ENCODE data around the gene PLA2G2E. TPM values are rescaled to one million over a fixed set of nuclear protein-coding genes. Genes with fewer than 3 reads are reported as not detected.
A peak's percentile ranks its signal among the peaks of the same experiment; 100 is the strongest.

The PLA2G2E gene
- total and polyA plus RNA-seq, 2 experiments from 2014 or later = not detected

DNA sequence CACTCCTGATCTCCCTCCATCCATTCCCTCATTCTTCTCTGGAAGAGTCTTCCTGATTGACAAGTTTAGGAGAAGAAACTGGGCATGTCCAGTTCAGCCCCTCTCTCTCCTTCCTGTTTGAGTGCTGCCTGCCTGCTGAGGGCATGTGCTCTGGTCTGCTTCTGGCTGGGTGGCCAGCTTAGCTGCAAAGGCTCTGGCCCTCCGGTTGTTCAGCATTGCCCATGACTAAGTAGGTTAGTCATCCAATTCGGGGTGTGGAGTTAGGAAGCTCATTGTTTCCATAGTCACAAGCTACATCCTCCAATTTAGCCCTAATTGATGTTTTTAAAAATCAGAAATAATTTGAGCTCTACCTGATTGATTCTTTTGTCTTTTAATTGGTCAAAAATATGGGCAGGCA is 25.6 kb upstream of the PLA2G2E start:
- no peaks in the 10 kb centered on the region for H3K9me2 ChIP-seq (replicated peaks; ENCODE audit: insufficient read depth)
- no peaks in the 10 kb centered on the region for H3K36me3 ChIP-seq (replicated peaks; ENCODE audit: insufficient read depth, low read depth)
- no peaks in the 10 kb centered on the region for H4K20me1 ChIP-seq (ENCODE audit: insufficient read depth, poor library complexity, severe bottlenecking)
- TF ChIP-seq EZH2phosphoT487 (IDR thresholded peaks at IDR 0.05; ENCODE audit: low read depth, severe bottlenecking, unreplicated experiment) (no peak), EZH2 (IDR thresholded peaks at IDR 0.05; ENCODE audit: borderline replicate concordance) (no peak)
- TF ChIP-seq, protein P1, sequence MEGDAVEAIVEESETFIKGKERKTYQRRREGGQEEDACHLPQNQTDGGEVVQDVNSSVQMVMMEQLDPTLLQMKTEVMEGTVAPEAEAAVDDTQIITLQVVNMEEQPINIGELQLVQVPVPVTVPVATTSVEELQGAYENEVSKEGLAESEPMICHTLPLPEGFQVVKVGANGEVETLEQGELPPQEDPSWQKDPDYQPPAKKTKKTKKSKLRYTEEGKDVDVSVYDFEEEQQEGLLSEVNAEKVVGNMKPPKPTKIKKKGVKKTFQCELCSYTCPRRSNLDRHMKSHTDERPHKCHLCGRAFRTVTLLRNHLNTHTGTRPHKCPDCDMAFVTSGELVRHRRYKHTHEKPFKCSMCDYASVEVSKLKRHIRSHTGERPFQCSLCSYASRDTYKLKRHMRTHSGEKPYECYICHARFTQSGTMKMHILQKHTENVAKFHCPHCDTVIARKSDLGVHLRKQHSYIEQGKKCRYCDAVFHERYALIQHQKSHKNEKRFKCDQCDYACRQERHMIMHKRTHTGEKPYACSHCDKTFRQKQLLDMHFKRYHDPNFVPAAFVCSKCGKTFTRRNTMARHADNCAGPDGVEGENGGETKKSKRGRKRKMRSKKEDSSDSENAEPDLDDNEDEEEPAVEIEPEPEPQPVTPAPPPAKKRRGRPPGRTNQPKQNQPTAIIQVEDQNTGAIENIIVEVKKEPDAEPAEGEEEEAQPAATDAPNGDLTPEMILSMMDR (IDR thresholded peaks at IDR 0.05; ENCODE audit: poor library complexity) = no peak
- no peak for DNase-seq (ENCODE audit: low spot score)
- no peak overlapping the region for H2AFZ ChIP-seq
- no peak overlapping the region for H3K27ac ChIP-seq
- H3K4me1 ChIP-seq (ENCODE audit: insufficient read depth) = peaks cover 7% of the 10 kb centered on the region
- no peaks in the 10 kb centered on the region for H3K79me2 ChIP-seq
- no peaks in the 10 kb centered on the region for H3K9me3 ChIP-seq (ENCODE audit: low read depth)
- H3K4me3 ChIP-seq = no peak overlapping the region
- H3K4me2 ChIP-seq = no peak overlapping the region
- WGBS (ENCODE audit: low lambda C conversion rate, missing lambda C conversion rate) = 51% methylated on average over 2 of the region's 2 CpGs
- H3K27me3 ChIP-seq = no peaks in the 10 kb centered on the region

- no peaks in the 10 kb centered on the region for H3K9me3 ChIP-seq (ENCODE audit: low read depth)
- peak overlapping the region; percentile 19 for H3K27ac ChIP-seq
- H4K20me1 ChIP-seq (ENCODE audit: insufficient read depth, poor library complexity, severe bottlenecking) = no peaks in the 10 kb centered on the region
Measured at GRCh38 chr1:19946971-19947370, 23.6 kb upstream of the PLA2G2E start.

DNA sequence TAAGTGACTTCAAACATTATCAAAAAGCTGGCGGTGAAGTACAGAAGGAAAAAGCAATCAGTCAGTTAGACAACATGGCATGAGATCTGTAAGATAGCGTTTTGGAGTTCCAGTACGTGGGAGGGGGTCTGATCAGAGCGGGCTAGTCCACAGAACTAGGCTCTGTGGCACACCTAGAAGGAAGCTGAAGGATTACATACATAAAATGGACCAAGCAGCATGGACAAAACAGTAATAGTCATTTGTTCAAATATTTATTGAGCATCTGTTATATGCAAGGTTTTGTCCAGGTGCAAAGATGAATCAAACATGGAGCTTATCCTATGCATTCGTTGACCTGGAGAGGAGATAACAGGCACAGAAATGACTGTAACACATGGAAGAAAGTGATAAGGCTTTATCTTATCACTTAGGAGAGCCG is 22.9 kb upstream of the PLA2G2E start:
- Histone ChIP-seq H3K9me2 (replicated peaks; ENCODE audit: insufficient read depth) (no peaks in the 10 kb centered on the region), H3K4me1 (ENCODE audit: insufficient read depth) (peaks cover 7% of the 10 kb centered on the region), H2AFZ (no peak overlapping the region), H3K4me3 (no peak overlapping the region), H3K79me2 (no peaks in the 10 kb centered on the region), H3K4me2 (peak overlapping the region; percentile 26), H4K20me1 (ENCODE audit: insufficient read depth, poor library complexity, severe bottlenecking) (no peaks in the 10 kb centered on the region), H3K36me3 (replicated peaks; ENCODE audit: insufficient read depth, low read depth) (no peaks in the 10 kb centered on the region), H3K27me3 (no peaks in the 10 kb centered on the region), H3K27ac (peak overlapping the region; percentile 68), H3K9me3 (ENCODE audit: low read depth) (no peaks in the 10 kb centered on the region)
- TF ChIP-seq EZH2 (IDR thresholded peaks at IDR 0.05; ENCODE audit: borderline replicate concordance) (no peak), EZH2phosphoT487 (IDR thresholded peaks at IDR 0.05; ENCODE audit: low read depth, severe bottlenecking, unreplicated experiment) (no peak)
- TF ChIP-seq, protein P1 (IDR thresholded peaks at IDR 0.05; ENCODE audit: poor library complexity) = no peak
- no peak for DNase-seq (ENCODE audit: low spot score)
- WGBS (ENCODE audit: low lambda C conversion rate, missing lambda C conversion rate) = 7% methylated on average over 6 of the region's 6 CpGs

More at GRCh38 chr1:19946971-19947370, 23.6 kb upstream of the PLA2G2E start:
- Histone ChIP-seq H3K4me2 (peak overlapping the region; percentile 26), H3K27me3 (no peaks in the 10 kb centered on the region), H3K36me3 (replicated peaks; ENCODE audit: insufficient read depth, low read depth) (no peaks in the 10 kb centered on the region), H3K4me3 (no peak overlapping the region), H3K4me1 (ENCODE audit: insufficient read depth) (peaks cover 7% of the 10 kb centered on the region), H2AFZ (no peak overlapping the region), H3K79me2 (no peaks in the 10 kb centered on the region), H3K9me2 (replicated peaks; ENCODE audit: insufficient read depth) (no peaks in the 10 kb centered on the region)
- WGBS (ENCODE audit: low lambda C conversion rate, missing lambda C conversion rate) = 66% methylated on average over 3 of the region's 3 CpGs
- TF ChIP-seq EZH2phosphoT487 (IDR thresholded peaks at IDR 0.05; ENCODE audit: low read depth, severe bottlenecking, unreplicated experiment) (no peak), EZH2 (IDR thresholded peaks at IDR 0.05; ENCODE audit: borderline replicate concordance) (no peak)
- TF ChIP-seq, protein P1 (IDR thresholded peaks at IDR 0.05; ENCODE audit: poor library complexity) = no peak
- DNase-seq (ENCODE audit: low spot score) = no peak

- H4K20me1 ChIP-seq (ENCODE audit: insufficient read depth, poor library complexity, severe bottlenecking) = no peaks in the 10 kb centered on the region
- no peaks in the 10 kb centered on the region for H3K9me3 ChIP-seq (ENCODE audit: low read depth)
- TF ChIP-seq, protein P1 (IDR thresholded peaks at IDR 0.05; ENCODE audit: poor library complexity) = no peak
- TF ChIP-seq EZH2 (IDR thresholded peaks at IDR 0.05; ENCODE audit: borderline replicate concordance) (no peak), EZH2phosphoT487 (IDR thresholded peaks at IDR 0.05; ENCODE audit: low read depth, severe bottlenecking, unreplicated experiment) (no peak)
- 8% methylated on average over 2 of the region's 2 CpGs for WGBS (ENCODE audit: low lambda C conversion rate, missing lambda C conversion rate)
- peak overlapping the region; percentile 21 for H3K4me2 ChIP-seq
- H3K27ac ChIP-seq = peak overlapping the region; percentile 68
- DNase-seq (ENCODE audit: low spot score) = no peak
- H3K36me3 ChIP-seq (replicated peaks; ENCODE audit: insufficient read depth, low read depth) = no peaks in the 10 kb centered on the region
- no peaks in the 10 kb centered on the region for H3K27me3 ChIP-seq
- no peaks in the 10 kb centered on the region for H3K9me2 ChIP-seq (replicated peaks; ENCODE audit: insufficient read depth)
- no peak overlapping the region for H3K4me3 ChIP-seq
- H2AFZ ChIP-seq = no peak overlapping the region
- H3K79me2 ChIP-seq = no peaks in the 10 kb centered on the region
- H3K4me1 ChIP-seq (ENCODE audit: insufficient read depth) = peaks cover 7% of the 10 kb centered on the region
Measured at GRCh38 chr1:19945914-19946313, 22.5 kb upstream of the PLA2G2E start.
